ENCODE results near the gene CIDEB.
"Not testable (repeated sequence)": the region's sequence is repeated elsewhere in the genome, so short reads cannot be mapped to it uniquely, and the experiment has no call there.

Gene CIDEB

DNA sequence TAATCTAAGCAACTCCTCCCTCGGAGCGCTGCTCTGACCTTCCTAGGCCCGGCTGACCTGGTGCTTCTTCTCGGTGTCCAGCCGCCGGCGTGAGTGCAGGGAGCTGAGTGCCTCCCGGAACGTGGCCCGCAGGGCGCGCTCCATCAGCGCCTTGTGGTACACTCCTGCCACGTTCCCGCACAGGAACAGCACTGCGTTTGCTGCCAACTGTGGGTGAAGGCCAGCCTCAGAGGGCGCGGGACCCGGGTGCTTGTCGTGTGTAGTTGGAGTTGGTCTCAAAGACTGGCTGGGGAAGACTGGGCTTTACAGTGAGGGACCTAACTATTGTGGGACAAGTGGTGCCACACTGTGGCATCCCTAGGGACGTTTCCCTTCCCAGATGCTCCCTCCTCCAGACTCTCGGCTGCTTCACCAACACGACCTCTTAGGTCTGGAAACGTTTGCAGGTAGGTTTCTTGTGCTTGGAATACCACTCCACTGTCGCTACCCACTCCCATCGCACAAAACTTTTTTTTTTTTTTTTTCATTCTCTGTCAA, 24.0 kb upstream of the CIDEB start:
- Histone ChIP-seq H3K9ac (ENCODE audit: low read length) (no peak overlapping the region), H3K27ac (ENCODE audit: low read depth, low read length) (no peak overlapping the region), H3K9me3 (ENCODE audit: control insufficient read depth, insufficient read depth, low read depth, low read length) (no peaks in the 10 kb centered on the region), H3K4me1 (ENCODE audit: control insufficient read depth, insufficient read depth, low read length) (peaks cover 9% of the 10 kb centered on the region; the same call in 1 of the 2 replicates), H3K4me3 (ENCODE audit: low read depth, low read length) (peak overlapping the region; percentile 58), H3K36me3 (ENCODE audit: control insufficient read depth, insufficient read depth, low read length) (no peaks in the 10 kb centered on the region), H3K27me3 (ENCODE audit: control insufficient read depth, insufficient read depth, low read length) (peaks cover 82% of the 10 kb centered on the region)

DNA sequence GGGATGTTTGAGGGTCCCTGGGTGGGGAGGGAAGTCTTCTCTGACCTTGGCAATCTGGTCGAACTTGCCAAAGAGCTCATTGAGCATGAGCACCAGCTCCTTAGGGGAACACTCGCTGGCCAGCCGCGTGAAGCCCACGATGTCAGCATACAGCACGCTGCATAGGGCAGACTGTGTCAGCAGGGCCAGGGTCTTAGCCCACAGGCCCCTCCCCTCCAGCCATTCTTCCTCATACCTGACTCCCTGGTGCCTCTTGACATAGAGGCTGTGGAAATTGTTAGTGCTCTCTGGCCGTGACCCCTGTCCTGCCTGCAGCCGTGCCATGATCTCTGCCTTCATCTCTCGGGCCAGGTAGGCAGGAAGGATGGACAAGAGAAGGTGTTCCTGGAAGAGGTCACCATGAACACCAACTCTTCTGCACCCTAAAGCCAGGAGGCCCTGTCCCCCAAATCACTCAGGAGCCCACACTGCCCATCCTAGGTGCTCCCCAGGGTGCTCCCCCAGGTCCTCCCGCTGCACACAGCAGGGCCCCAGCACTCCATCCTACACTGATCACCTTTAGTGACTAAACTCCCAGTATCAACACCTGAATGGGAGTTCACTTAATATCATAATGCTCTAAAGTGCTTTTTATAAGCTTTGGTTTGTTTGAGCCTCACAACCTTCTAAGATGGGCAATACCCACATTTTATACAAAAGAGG, 23.3 kb upstream of the CIDEB start:
- Histone ChIP-seq H3K27me3 (ENCODE audit: control insufficient read depth, insufficient read depth, low read length) (peaks cover 76% of the 10 kb centered on the region), H3K9ac (ENCODE audit: low read length) (no peak overlapping the region), H3K4me3 (ENCODE audit: low read depth, low read length) (no peak overlapping the region), H3K36me3 (ENCODE audit: control insufficient read depth, insufficient read depth, low read length) (no peaks in the 10 kb centered on the region), H3K9me3 (ENCODE audit: control insufficient read depth, insufficient read depth, low read depth, low read length) (no peaks in the 10 kb centered on the region), H3K27ac (ENCODE audit: low read depth, low read length) (no peak overlapping the region), H3K4me1 (ENCODE audit: control insufficient read depth, insufficient read depth, low read length) (peaks cover 9% of the 10 kb centered on the region; the same call in 1 of the 2 replicates)

DNA sequence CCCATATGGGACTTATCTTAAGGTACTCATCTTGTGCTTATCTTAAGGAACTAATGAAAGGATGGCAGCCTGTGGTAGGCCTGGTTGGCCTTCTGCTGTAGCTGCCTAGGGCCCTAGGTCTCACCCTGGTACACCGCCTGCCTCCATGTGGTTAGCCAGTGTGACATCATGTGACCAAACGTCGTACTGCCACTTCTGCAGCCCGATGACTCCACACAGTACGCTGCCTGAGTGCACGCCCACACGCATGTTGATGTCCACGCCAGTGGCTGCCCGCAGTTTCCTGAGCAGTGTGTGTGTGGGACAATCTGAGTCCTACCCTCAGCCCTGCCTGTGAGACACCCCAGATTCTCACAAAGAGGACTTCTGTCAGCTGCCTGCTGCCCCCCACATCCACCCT, 22.0 kb upstream of the CIDEB start:
- no peak overlapping the region for H3K4me3 ChIP-seq (ENCODE audit: low read depth, low read length)
- peaks cover 62% of the 10 kb centered on the region for H3K27me3 ChIP-seq (ENCODE audit: control insufficient read depth, insufficient read depth, low read length)

DNA sequence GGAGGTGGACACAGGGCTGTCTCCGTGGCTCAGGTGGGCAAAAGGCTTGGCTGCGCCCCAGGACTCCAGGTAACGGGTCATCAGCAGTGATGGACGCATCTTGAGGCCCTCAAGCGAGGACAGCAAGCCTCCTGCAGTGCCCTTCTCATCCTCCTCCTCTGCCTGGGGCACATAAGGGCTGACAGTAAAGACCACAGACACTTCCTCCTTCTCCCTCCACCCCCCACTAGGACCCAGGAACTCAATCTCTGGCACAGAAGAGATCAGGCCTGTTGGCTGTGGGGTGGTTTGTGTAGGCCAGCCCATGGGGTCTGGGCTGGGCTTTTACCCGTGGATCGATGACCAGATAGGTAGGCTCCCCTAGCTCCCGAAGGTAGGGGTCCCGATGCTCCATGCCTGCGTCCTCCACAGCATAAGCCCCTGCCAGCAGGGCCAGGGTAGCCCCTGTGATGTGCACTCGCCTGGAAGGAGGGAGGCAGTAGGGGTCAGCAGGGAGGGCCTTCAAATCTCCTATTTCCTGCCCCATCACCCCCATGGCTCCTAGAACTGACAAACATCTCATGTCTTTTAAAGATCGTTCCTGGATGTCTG, 21.4 kb upstream of the CIDEB start:
- Histone ChIP-seq H3K4me3 (ENCODE audit: low read depth, low read length) (no peak overlapping the region), H3K27ac (ENCODE audit: low read depth, low read length) (no peak overlapping the region), H3K36me3 (ENCODE audit: control insufficient read depth, insufficient read depth, low read length) (no peaks in the 10 kb centered on the region), H3K9ac (ENCODE audit: low read length) (no peak overlapping the region), H3K9me3 (ENCODE audit: control insufficient read depth, insufficient read depth, low read depth, low read length) (no peaks in the 10 kb centered on the region), H3K4me1 (ENCODE audit: control insufficient read depth, insufficient read depth, low read length) (no peaks in the 10 kb centered on the region), H3K27me3 (ENCODE audit: control insufficient read depth, insufficient read depth, low read length) (peaks cover 56% of the 10 kb centered on the region)

More for the DNA sequence above, 22.0 kb upstream of the CIDEB start:
- no peak overlapping the region for H3K27ac ChIP-seq (ENCODE audit: low read depth, low read length)
- H3K36me3 ChIP-seq (ENCODE audit: control insufficient read depth, insufficient read depth, low read length), result no peaks in the 10 kb centered on the region
- no peaks in the 10 kb centered on the region for H3K9me3 ChIP-seq (ENCODE audit: control insufficient read depth, insufficient read depth, low read depth, low read length)
- H3K4me1 ChIP-seq (ENCODE audit: control insufficient read depth, insufficient read depth, low read length), result no peaks in the 10 kb centered on the region
- H3K9ac ChIP-seq (ENCODE audit: low read length), result no peak overlapping the region

DNA sequence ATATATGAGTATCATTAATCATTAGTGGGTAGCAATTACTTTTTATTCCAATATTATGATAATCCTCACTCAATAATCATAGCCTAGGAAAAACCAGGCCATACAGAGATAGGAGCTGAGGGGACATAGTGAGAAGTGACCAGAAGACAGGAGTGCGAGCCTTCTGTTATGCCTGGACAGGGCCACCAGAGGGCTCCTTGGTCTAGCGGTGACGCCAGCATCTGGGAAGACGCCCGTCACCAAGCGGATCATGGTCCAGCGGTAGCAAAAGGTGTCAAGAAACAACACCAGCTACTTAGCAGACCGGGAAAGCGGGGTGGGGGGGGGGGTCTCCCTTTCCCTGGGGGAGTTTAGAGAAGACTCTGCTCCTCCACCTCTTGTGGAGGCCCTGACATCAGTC, 20.1 kb upstream of the CIDEB start:
- H3K4me3 ChIP-seq (ENCODE audit: low read depth, low read length); H3K9ac ChIP-seq (ENCODE audit: low read length); H3K27ac ChIP-seq (ENCODE audit: low read depth, low read length); H3K36me3 ChIP-seq (ENCODE audit: control insufficient read depth, insufficient read depth, low read length); H3K9me3 ChIP-seq (ENCODE audit: control insufficient read depth, insufficient read depth, low read depth, low read length); H3K4me1 ChIP-seq (ENCODE audit: control insufficient read depth, insufficient read depth, low read length): not testable (repeated sequence)
- H3K27me3 ChIP-seq (ENCODE audit: control insufficient read depth, insufficient read depth, low read length), result peaks cover 48% of the 10 kb centered on the region

DNA sequence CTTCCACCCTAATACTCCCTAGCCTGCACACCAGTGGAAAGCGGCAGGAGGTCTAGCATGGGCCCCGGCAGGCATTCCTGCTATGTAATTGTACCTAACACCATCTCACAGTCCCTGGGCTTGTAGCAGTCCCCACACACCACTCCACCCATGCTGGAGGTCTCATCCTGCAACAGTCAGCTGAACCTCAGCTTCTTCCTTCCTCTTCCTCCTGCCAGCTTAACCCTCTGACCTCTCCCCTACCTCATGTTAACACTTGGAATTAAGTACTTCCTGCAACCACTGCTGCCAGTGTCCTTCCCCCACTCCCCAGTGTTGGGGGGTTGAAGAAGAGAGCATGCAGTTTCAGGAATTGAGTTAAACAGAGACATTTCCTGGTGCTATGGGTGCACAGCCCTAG, 19.5 kb upstream of the CIDEB start:
- no peak overlapping the region for H3K9ac ChIP-seq (ENCODE audit: low read length)
- no peaks in the 10 kb centered on the region for H3K4me1 ChIP-seq (ENCODE audit: control insufficient read depth, insufficient read depth, low read length)
- H3K27me3 ChIP-seq (ENCODE audit: control insufficient read depth, insufficient read depth, low read length), result peaks cover 44% of the 10 kb centered on the region
- H3K9me3 ChIP-seq (ENCODE audit: control insufficient read depth, insufficient read depth, low read depth, low read length), result no peaks in the 10 kb centered on the region
- no peak overlapping the region for H3K27ac ChIP-seq (ENCODE audit: low read depth, low read length)
- no peaks in the 10 kb centered on the region for H3K36me3 ChIP-seq (ENCODE audit: control insufficient read depth, insufficient read depth, low read length)
- no peak overlapping the region for H3K4me3 ChIP-seq (ENCODE audit: low read depth, low read length)

DNA sequence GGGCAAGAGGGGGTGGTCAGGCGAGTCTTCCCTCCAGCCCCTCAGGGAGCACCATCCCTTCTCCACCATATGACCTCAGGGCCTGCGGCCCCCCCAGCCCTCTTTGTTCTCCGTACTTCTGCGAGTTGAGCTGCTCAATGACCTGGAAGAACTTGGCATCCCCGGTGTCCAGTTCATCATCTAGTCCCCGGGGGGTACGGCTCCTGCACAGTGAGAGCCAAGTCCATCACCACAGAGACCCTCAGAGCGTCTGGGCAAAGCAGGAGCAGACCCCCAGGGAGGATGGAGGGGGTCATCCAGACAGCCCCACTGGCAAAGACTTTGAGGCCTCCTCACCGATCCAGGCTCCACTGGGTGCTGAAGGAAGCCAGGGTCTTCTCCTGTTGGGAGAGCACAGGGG, 18.2 kb upstream of the CIDEB start:
- Histone ChIP-seq H3K27ac (ENCODE audit: low read depth, low read length) (no peak overlapping the region), H3K36me3 (ENCODE audit: control insufficient read depth, insufficient read depth, low read length) (no peaks in the 10 kb centered on the region), H3K9me3 (ENCODE audit: control insufficient read depth, insufficient read depth, low read depth, low read length) (no peaks in the 10 kb centered on the region), H3K9ac (ENCODE audit: low read length) (no peak overlapping the region), H3K27me3 (ENCODE audit: control insufficient read depth, insufficient read depth, low read length) (peaks cover 30% of the 10 kb centered on the region), H3K4me3 (ENCODE audit: low read depth, low read length) (no peak overlapping the region), H3K4me1 (ENCODE audit: control insufficient read depth, insufficient read depth, low read length) (0 out of 2 replicates have a peak, but pooled peaks cover 4% of the 10 kb centered on the region)

DNA sequence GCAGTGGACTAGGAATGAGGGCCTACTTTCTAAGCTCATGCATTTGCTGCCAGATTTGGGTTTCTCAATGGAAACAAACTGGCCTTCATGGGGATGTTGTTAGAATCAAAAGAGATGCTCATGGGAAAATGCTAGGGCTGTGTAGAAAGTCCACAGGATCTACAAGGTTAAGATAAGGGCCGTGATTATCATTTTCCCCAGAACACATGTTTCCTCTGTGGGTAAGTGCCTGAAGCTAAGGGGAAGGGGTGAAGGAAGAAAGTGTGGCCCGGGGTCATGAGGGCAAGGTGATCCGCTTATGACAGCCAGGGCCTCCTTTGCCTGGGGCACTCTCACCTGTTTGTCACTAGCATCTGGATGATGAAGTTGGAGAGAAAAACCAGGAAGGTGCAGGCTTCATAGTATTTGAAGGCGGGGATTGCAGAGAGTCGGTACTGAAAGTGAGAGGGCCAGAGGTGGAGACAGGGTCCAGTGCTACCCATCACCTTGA, 17.3 kb upstream of the CIDEB start:
- 0 out of 2 replicates have a peak, but pooled peaks cover 4% of the 10 kb centered on the region for H3K4me1 ChIP-seq (ENCODE audit: control insufficient read depth, insufficient read depth, low read length)
- no peaks in the 10 kb centered on the region for H3K36me3 ChIP-seq (ENCODE audit: control insufficient read depth, insufficient read depth, low read length)
- no peak overlapping the region for H3K4me3 ChIP-seq (ENCODE audit: low read depth, low read length)
- peaks cover 23% of the 10 kb centered on the region for H3K27me3 ChIP-seq (ENCODE audit: control insufficient read depth, insufficient read depth, low read length)
- H3K27ac ChIP-seq (ENCODE audit: low read depth, low read length), result no peak overlapping the region
- no peaks in the 10 kb centered on the region for H3K9me3 ChIP-seq (ENCODE audit: control insufficient read depth, insufficient read depth, low read depth, low read length)
- H3K9ac ChIP-seq (ENCODE audit: low read length), result no peak overlapping the region

DNA sequence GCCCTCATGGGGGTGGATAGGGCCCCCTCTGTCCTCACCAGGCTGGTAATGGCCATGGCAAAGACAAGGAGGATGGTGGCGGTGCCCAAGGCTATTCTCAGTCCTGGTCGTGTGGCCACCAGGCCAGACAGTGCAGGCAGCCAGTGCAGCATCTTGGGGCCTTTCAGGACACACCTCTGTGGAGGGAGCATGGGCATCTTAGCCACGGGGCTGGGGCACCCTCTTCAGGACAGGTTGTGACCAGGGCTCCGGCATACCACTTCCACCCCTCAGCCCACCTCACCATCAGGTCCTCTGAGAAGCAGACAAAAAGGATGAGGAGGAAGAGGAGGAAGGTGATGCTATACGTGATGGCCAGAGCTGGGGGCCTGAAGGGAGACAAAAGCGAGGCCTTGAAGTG, 16.2 kb upstream of the CIDEB start:
- no peaks in the 10 kb centered on the region for H3K36me3 ChIP-seq (ENCODE audit: control insufficient read depth, insufficient read depth, low read length)
- H3K9me3 ChIP-seq (ENCODE audit: control insufficient read depth, insufficient read depth, low read depth, low read length), result no peaks in the 10 kb centered on the region
- no peak overlapping the region for H3K9ac ChIP-seq (ENCODE audit: low read length)
- H3K27ac ChIP-seq (ENCODE audit: low read depth, low read length), result no peak overlapping the region
- H3K4me3 ChIP-seq (ENCODE audit: low read depth, low read length), result no peak overlapping the region
- H3K27me3 ChIP-seq (ENCODE audit: control insufficient read depth, insufficient read depth, low read length), result peaks cover 23% of the 10 kb centered on the region
- 0 out of 2 replicates have a peak, but pooled peaks cover 4% of the 10 kb centered on the region for H3K4me1 ChIP-seq (ENCODE audit: control insufficient read depth, insufficient read depth, low read length)

DNA sequence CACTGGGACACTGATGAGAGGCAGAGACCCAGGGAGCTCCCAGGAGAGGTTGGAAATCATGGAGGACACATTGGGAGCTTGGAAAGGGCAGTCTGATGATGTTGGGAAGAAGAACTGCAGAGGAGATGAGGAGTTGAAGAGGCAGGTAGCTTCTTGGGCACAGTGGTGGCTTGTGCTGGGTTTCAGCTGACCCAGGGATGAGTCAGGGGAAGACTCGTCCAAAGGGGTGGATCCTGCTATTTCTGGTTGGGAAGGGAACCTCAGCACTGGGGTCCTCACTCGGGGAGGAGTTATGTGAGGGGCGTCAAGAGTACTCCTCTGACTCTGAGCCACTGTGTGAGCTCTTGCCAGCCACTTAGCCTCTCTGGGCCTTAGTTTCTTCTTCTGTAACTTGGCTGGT, 15.6 kb upstream of the CIDEB start:
- Histone ChIP-seq H3K36me3 (ENCODE audit: control insufficient read depth, insufficient read depth, low read length) (no peaks in the 10 kb centered on the region), H3K27ac (ENCODE audit: low read depth, low read length) (no peak overlapping the region), H3K27me3 (ENCODE audit: control insufficient read depth, insufficient read depth, low read length) (peaks cover 22% of the 10 kb centered on the region), H3K9ac (ENCODE audit: low read length) (no peak overlapping the region), H3K4me3 (ENCODE audit: low read depth, low read length) (no peak overlapping the region), H3K4me1 (ENCODE audit: control insufficient read depth, insufficient read depth, low read length) (0 out of 2 replicates have a peak, but pooled peaks cover 4% of the 10 kb centered on the region), H3K9me3 (ENCODE audit: control insufficient read depth, insufficient read depth, low read depth, low read length) (no peaks in the 10 kb centered on the region)

DNA sequence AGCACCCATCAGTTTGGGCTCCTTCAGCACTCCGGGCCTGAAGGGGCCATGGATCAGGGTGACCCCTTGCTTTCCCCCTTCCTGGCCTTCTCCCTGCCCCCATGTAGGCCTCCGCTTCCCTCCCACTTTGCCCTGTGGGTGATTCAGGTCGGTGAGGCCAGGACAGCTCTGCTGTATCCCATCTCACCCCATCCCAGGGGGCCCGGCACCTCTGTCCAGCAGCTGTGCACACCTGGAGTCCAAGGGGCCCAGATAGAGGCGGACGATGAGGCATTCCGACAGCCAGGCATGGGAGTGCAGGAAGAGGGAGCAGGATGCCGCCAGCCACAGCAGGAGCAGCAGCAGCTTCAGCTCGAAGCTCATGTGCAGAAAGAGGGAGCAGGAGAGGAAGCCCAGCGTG, 14.9 kb upstream of the CIDEB start:
- peaks cover 24% of the 10 kb centered on the region for H3K27me3 ChIP-seq (ENCODE audit: control insufficient read depth, insufficient read depth, low read length)

More for the DNA sequence above, 14.9 kb upstream of the CIDEB start:
- Histone ChIP-seq H3K27ac (ENCODE audit: low read depth, low read length) (no peak overlapping the region), H3K9ac (ENCODE audit: low read length) (no peak overlapping the region), H3K4me3 (ENCODE audit: low read depth, low read length) (no peak overlapping the region), H3K4me1 (ENCODE audit: control insufficient read depth, insufficient read depth, low read length) (0 out of 2 replicates have a peak, but pooled peaks cover 4% of the 10 kb centered on the region), H3K9me3 (ENCODE audit: control insufficient read depth, insufficient read depth, low read depth, low read length) (no peaks in the 10 kb centered on the region), H3K36me3 (ENCODE audit: control insufficient read depth, insufficient read depth, low read length) (no peaks in the 10 kb centered on the region)

All from HUES6 (cell line).